ENCODE measurements around the gene MRPL45. TPM values are rescaled to one million over a fixed set of nuclear protein-coding genes. Genes with fewer than 3 reads are reported as not detected.

Gene MRPL45
- total RNA-seq, 1 experiment from 2014 or later = 24.7 TPM

GRCh38 chr17:38358586-38359513, 61.9 kb downstream of the MRPL45 start:
- TF ChIP-seq POLR2AphosphoS5 (IDR thresholded peaks at IDR 0.05; ENCODE audit: low read depth, low read length) = no peak
- TF ChIP-seq, protein P1, sequence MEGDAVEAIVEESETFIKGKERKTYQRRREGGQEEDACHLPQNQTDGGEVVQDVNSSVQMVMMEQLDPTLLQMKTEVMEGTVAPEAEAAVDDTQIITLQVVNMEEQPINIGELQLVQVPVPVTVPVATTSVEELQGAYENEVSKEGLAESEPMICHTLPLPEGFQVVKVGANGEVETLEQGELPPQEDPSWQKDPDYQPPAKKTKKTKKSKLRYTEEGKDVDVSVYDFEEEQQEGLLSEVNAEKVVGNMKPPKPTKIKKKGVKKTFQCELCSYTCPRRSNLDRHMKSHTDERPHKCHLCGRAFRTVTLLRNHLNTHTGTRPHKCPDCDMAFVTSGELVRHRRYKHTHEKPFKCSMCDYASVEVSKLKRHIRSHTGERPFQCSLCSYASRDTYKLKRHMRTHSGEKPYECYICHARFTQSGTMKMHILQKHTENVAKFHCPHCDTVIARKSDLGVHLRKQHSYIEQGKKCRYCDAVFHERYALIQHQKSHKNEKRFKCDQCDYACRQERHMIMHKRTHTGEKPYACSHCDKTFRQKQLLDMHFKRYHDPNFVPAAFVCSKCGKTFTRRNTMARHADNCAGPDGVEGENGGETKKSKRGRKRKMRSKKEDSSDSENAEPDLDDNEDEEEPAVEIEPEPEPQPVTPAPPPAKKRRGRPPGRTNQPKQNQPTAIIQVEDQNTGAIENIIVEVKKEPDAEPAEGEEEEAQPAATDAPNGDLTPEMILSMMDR (IDR thresholded peaks at IDR 0.05) = no peak
- TF ChIP-seq TCF7L2 (IDR thresholded peaks at IDR 0.05; ENCODE audit: low read depth, low read length) = no peak
- no peak for TF ChIP-seq SIN3A (IDR thresholded peaks at IDR 0.05; ENCODE audit: borderline replicate concordance, insufficient read depth, low read depth, low read length)
- no peak for TF ChIP-seq REST (IDR thresholded peaks at IDR 0.05; ENCODE audit: insufficient read depth in 1 of 2, low read depth in 2 of 2, low read length in 1 of 2)
- intact Hi-C loops (cut with micrococcal nuclease; ENCODE audit: unreplicated experiment) = no loop called here
- peaks cover 19% of the 10 kb centered on the region for H3K4me1 ChIP-seq (ENCODE audit: control insufficient read depth, insufficient read depth, low read length)
- H3K27ac ChIP-seq (ENCODE audit: low read length) = no peak overlapping the region
- ATAC-seq (no peak), DNase-seq (ENCODE audit: low read depth, low spot score) (no peak)
- BruUV-seq (replicated peaks) = no TSS peak
- H3K27me3 ChIP-seq (ENCODE audit: control insufficient read depth, insufficient read depth, low read length) = no peaks in the 10 kb centered on the region
- H3K36me3 ChIP-seq (ENCODE audit: control insufficient read depth, insufficient read depth, low read length) = no peaks in the 10 kb centered on the region; the same call in 1 of the 2 replicates
- in situ Hi-C loops (cut with HindIII; ENCODE audit: low pct_unique_long_range_greater_than_20kb, low sequenced_read_pairs) = no loop called here
- H3K4me3 ChIP-seq (ENCODE audit: low read depth in 2 of 2, low read length in 2 of 2) = no peak overlapping the region
- ChIA-PET CTCF (no interaction called here), POLR2A (no interaction called here)
- no peaks in the 10 kb centered on the region for H3K9me3 ChIP-seq (ENCODE audit: control insufficient read depth, insufficient read depth, low read depth, low read length)

GRCh38 chr17:38361694-38362465, 64.9 kb downstream of the MRPL45 start:
- TF ChIP-seq POLR2AphosphoS5 (IDR thresholded peaks at IDR 0.05; ENCODE audit: low read depth, low read length) (no peak), TCF7L2 (IDR thresholded peaks at IDR 0.05; ENCODE audit: low read depth, low read length) (no peak), SIN3A (IDR thresholded peaks at IDR 0.05; ENCODE audit: borderline replicate concordance, insufficient read depth, low read depth, low read length) (no peak), REST (IDR thresholded peaks at IDR 0.05; ENCODE audit: insufficient read depth in 1 of 2, low read depth in 2 of 2, low read length in 1 of 2) (no peak)
- TF ChIP-seq, protein P1 (IDR thresholded peaks at IDR 0.05) = no peak
- in situ Hi-C loops (cut with HindIII; ENCODE audit: low pct_unique_long_range_greater_than_20kb, low sequenced_read_pairs) (no loop called here), intact Hi-C loops (cut with micrococcal nuclease; ENCODE audit: unreplicated experiment) (no loop called here)
- DNase-seq (ENCODE audit: low read depth, low spot score) (no peak), ATAC-seq (no peak)
- peaks cover 8% of the 10 kb centered on the region; the same call in 1 of the 2 replicates for H3K4me1 ChIP-seq (ENCODE audit: control insufficient read depth, insufficient read depth, low read length)
- no TSS peak for BruUV-seq (replicated peaks)
- no peaks in the 10 kb centered on the region; the same call in 1 of the 2 replicates for H3K36me3 ChIP-seq (ENCODE audit: control insufficient read depth, insufficient read depth, low read length)
- CTCF ChIA-PET = no interaction called here
- POLR2A ChIA-PET = no interaction called here
- no peak overlapping the region for H3K27ac ChIP-seq (ENCODE audit: low read length)
- H3K4me3 ChIP-seq (ENCODE audit: low read depth in 2 of 2, low read length in 2 of 2) = no peak overlapping the region
- H3K27me3 ChIP-seq (ENCODE audit: control insufficient read depth, insufficient read depth, low read length) = no peaks in the 10 kb centered on the region
- H3K9me3 ChIP-seq (ENCODE audit: control insufficient read depth, insufficient read depth, low read depth, low read length) = no peaks in the 10 kb centered on the region
